ENCODE measurements around the gene EXOC4.

EXOC4 gene

DNA sequence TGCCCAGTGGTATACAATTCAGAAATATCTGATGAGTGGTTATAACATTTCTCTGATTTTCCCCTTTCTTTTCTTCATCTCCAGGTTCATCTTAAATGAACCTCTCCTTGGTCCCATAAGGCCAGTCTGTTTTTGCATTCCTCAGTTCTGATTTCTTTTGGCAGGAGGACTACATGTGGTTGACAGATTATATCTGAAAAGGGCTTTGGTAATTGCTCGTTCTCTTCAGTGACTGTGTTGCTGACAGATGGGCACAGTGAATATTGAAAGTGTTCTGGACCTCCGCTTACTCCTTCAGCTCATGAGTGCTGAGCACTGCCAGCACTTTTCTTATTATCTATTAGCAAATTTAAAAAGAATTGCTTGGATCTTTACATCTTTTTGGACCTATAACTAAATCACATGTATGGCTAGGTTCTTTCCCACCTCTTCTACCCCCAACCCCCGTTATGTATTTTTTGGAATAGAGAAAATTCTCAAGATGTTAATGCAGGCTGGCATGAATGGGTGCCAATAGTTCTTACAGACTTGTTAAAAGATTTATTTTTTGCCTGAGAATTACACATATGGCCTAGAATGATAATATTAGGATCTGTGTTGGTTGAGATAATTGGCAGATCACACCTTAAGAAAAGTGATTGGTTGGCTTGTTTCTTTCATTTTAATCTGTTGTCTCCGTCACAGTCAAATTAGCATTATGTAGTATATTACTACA is 323.0 kb downstream of the EXOC4 start:
- no peak overlapping the region for H3K4me3 ChIP-seq (ENCODE audit: low read depth, low read length)
- TF ChIP-seq, protein P1, sequence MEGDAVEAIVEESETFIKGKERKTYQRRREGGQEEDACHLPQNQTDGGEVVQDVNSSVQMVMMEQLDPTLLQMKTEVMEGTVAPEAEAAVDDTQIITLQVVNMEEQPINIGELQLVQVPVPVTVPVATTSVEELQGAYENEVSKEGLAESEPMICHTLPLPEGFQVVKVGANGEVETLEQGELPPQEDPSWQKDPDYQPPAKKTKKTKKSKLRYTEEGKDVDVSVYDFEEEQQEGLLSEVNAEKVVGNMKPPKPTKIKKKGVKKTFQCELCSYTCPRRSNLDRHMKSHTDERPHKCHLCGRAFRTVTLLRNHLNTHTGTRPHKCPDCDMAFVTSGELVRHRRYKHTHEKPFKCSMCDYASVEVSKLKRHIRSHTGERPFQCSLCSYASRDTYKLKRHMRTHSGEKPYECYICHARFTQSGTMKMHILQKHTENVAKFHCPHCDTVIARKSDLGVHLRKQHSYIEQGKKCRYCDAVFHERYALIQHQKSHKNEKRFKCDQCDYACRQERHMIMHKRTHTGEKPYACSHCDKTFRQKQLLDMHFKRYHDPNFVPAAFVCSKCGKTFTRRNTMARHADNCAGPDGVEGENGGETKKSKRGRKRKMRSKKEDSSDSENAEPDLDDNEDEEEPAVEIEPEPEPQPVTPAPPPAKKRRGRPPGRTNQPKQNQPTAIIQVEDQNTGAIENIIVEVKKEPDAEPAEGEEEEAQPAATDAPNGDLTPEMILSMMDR (IDR thresholded peaks at IDR 0.05; ENCODE audit: low read depth, low read length, missing control alignments): no peak
- no peak for DNase-seq (ENCODE audit: low read depth)

DNA sequence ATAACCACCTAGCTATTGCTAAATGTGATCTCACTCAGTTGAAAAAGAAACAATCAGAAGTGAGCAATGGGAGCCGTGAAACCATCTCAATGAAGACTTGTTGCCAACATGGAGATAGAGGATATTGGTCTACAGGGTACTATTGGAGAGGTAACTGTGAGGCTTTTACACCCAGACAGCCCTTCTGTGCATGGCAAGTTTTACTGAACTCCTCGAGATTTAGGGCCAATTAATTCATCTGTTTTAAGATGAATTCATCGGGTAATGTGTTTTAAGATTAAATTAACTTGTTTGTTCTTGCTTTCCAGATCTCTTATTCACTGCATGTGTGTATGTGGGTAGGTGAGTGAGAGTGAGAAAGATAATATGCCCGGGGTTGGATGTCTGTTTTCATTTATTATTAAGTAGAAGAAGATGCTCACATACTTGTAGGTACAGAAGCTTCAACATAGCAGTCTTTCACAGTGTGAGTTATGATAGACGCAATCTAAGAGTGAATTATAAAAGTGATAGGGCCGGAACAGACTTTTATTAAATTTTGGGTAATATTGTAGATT is 323.8 kb downstream of the EXOC4 start:
- DNase-seq (ENCODE audit: low read depth): no peak

DNA sequence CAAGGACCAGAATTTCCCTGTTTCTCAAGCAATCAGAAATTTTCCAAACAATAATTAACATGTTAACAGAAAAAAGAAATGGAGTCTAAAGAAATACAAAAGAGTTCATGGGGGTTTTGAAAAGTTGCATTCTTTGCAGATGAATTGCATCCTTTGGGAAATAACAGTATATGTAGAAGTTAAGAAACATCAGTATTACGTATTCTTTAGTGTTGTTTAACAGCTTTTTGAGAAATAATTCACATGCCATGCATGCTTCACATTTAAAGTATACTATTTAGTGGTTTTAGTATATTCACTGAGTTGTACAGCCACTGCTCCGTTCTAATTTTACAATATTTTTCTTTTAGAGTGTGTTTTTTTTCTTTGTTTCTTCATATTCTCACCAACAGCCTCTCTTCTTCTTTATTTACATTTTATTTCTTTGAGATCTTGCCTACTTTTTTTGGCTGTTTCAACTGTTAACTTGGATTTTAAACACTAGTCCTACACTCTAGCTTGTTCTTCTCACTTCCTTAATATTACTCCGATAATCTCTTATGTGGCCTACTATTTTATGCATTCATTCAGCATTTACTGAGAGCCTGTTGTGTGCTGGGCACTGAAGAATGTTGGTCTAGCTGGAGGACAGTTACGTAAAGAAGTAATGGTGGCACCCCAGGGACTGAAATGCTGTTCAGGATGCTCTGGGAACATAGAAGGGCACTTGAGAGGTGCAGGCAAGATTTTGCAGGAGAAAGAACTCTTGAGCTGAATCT is 330.1 kb downstream of the EXOC4 start:
- no peak for DNase-seq (ENCODE audit: low read depth)
- H3K4me3 ChIP-seq (ENCODE audit: low read depth, low read length): no peak overlapping the region
- TF ChIP-seq, protein P1 (IDR thresholded peaks at IDR 0.05; ENCODE audit: low read depth, low read length, missing control alignments): no peak

More for the DNA sequence above, 323.8 kb downstream of the EXOC4 start:
- TF ChIP-seq, protein P1 (IDR thresholded peaks at IDR 0.05; ENCODE audit: low read depth, low read length, missing control alignments): no peak
- H3K4me3 ChIP-seq (ENCODE audit: low read depth, low read length): no peak overlapping the region

DNA sequence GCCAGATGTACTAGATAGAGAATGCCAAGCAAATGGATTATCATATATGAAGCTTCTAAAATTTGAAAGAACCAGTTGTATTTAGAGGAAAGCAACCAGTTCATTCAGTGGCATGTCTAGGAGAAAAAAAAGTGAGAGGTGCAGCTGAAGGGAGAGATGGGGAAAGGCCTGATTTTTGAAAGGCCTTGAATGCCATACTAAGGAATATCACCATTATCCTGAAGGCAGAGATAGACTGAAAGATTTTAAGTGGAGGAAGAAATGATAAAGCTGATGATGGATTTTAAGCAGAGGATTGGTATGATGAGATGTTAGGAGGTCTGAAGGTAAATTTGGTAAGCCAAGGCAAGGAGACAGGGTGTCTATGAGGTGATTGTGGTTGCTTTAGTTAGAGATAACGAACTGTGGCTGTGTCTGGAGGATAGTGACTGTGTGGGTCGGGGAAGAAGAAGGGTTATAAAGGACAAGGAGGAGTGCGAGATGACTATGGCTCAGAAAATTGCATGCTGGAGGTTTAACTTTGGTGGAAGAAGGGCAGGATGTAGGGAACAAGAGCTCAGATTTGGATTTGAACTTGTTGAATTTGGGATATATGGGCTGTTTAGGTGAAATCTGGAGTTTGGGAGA is 330.8 kb downstream of the EXOC4 start:
- TF ChIP-seq, protein P1 (IDR thresholded peaks at IDR 0.05; ENCODE audit: low read depth, low read length, missing control alignments): no peak
- no peak for DNase-seq (ENCODE audit: low read depth)
- H3K4me3 ChIP-seq (ENCODE audit: low read depth, low read length): no peak overlapping the region

DNA sequence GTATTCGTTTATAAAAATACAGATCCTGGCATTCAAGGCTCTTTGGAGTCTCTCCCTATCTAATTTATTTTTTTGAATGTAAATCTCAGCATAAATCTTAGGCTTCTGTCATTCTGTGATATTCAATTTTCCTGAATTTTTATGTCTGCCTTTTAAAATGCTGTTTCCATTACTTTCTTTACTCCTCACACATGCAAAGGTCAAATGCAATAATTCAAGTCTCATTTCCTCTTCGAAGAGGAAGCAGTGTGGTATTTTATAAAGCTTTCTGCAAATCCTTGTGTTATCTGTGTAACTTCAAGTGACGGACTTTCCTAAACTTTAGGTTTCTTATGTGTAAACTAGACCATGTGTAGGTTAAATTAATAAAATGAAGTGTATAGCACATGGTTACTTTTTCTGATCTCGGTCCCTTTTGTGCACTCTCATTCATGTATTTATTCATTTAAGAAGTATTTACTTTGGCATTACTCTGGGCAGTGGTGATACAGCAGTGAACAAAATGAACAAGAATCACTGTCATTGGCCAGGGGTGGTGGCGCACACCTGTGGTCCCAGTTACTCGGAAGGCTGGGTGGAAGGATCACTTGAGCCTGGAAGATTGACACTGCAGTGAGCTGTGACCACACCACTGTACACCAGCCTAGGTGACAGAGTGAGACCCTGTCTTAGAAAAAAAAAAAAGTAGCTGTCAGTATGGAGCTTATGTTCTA is 332.2 kb downstream of the EXOC4 start:
- H3K4me3 ChIP-seq (ENCODE audit: low read depth, low read length): no peak overlapping the region
- no peak for DNase-seq (ENCODE audit: low read depth)
- TF ChIP-seq, protein P1 (IDR thresholded peaks at IDR 0.05; ENCODE audit: low read depth, low read length, missing control alignments): no peak

DNA sequence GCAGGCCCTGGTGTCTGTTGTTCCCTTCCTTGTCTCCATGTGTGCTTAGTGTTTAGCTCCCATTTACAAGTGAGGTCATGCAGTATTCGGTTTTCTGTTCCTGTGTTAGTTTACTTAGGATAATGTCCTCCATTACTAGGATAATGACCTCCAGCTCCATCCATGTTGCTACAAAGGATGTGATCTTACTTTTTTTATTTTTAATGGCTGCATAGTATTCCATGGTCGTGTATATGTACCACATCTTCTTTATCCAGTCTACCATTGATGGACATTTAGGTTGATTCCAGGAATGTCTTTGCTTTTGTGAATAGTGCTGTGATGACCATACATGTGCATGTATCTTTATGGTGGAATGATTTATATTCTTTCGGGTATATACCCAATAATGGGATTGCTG is 333.4 kb downstream of the EXOC4 start:
- no peak for DNase-seq (ENCODE audit: low read depth)
- H3K4me3 ChIP-seq (ENCODE audit: low read depth, low read length): no peak overlapping the region
- TF ChIP-seq, protein P1 (IDR thresholded peaks at IDR 0.05; ENCODE audit: low read depth, low read length, missing control alignments): no peak

Measured in GM12864 (cell line).